Measurements from ENCODE around the gene MISP.

Gene MISP

DNA sequence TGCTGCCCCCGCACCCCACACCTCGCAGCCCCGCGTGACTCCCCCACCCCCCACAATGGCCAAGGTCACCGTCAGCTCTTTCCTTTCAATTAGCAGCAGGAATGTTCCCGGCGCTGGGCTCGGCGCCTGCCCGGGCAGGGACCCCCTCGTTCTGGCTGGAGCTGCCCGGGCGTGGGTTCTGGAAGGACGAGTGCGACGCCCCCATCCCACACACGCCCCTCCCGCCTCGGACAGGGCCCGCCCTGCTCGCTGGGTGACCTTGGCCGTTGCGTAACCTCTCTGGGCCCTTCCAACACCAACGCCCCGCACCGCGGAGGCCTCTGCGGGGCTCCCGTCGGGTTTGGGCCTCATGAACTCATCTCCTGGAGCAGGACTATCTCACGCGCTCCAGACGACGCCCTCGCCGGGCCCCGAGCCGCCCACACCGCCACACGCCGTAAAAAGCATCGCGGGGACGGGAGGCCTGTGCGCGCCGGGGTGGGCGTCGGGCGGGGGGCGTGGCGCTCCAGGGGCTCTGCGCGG lies 31.9 kb upstream of the MISP start:
- DNase-seq (ENCODE audit: low read depth in 2 of 2) = peak in 1 of 2 donors; percentile 84
- H3K4me3 ChIP-seq (replicated peaks in 1 of 2; ENCODE audit: low read depth in 2 of 2, low read length in 2 of 2) = no peak overlapping the region

DNA sequence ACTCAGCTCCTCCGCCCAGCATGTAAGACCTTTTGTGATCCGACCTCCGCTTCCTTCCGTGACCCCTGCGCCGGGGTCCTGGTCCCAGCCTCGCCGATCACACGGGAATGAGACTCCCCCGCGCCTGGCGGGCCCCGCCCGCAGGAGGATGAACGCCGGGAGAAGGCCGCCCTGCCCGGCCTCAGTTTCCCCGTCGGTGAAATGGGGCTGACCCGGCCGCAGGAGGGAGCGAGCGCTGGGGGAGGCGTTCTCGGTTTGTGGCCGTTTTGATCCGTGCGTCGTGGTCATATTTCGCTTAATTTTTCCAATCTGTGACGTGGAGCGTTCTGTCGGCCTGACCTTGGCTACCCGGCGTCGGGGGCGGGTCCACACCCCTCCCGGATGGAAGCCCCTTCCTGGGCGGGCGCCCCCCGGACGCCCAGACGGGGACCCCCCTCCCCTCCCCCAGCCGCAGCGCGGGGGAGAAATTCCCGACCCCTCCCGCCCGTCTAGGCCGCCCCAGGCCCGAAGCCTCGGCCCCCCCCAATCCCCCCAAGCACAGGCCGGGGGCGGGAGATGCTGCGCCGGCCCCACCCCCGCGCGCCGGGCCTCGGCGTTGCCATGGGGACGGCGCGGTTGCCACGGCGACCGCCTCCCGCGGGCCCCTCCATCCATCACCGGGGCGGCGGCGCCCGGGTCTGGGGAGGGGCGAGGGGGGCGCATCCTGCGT lies 31.1 kb upstream of the MISP start:
- no peak overlapping the region for H3K4me3 ChIP-seq (replicated peaks in 1 of 2; ENCODE audit: low read depth in 2 of 2, low read length in 2 of 2)

More for the DNA sequence above, 31.9 kb upstream of the MISP start:
- TF ChIP-seq, protein P1, sequence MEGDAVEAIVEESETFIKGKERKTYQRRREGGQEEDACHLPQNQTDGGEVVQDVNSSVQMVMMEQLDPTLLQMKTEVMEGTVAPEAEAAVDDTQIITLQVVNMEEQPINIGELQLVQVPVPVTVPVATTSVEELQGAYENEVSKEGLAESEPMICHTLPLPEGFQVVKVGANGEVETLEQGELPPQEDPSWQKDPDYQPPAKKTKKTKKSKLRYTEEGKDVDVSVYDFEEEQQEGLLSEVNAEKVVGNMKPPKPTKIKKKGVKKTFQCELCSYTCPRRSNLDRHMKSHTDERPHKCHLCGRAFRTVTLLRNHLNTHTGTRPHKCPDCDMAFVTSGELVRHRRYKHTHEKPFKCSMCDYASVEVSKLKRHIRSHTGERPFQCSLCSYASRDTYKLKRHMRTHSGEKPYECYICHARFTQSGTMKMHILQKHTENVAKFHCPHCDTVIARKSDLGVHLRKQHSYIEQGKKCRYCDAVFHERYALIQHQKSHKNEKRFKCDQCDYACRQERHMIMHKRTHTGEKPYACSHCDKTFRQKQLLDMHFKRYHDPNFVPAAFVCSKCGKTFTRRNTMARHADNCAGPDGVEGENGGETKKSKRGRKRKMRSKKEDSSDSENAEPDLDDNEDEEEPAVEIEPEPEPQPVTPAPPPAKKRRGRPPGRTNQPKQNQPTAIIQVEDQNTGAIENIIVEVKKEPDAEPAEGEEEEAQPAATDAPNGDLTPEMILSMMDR (IDR thresholded peaks at IDR 0.05; ENCODE audit: low read depth, low read length) = no peak

DNA sequence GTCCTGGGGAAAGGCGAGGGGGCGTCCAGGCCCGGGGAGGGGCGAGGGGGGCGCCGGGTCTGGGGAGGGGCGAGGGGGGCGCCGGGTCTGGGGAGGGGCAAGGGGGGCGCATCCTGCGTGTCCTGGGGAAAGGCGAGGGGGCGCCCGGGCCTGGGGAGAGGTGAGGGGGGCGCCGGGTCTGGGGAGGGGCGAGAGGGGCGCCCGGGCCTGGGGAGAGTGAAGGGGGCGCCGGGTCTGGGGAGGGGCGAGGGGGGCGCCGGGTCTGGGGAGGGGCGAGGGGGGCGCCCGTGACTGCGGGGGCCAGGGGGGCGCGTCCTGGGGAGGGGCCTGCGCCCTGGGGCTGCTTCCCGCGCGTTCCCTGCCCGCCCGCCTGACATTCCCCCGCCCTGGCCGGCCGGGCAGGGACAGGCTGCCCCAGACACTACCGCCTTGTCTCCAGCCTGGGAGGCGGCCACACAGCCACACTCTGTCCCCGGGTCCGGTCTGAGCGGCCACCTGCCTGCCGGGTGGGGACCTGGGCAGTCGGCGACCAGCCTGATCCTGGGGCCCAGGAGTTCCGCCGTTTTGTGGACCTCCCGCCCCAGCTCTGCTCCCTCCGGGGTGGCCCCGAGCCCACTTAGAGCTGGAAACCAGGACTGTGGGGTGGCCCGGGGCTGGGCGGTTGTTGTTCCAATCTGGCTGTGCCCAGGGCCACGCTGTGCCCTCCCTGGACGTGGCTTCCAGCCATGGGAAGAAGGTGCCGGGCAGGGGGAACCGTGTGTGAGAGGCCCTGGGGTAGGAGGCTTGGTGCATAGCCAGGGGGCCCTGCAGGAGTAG lies 30.4 kb upstream of the MISP start:
- no peak overlapping the region for H3K4me3 ChIP-seq (replicated peaks in 1 of 2; ENCODE audit: low read depth in 2 of 2, low read length in 2 of 2)
- DNase-seq (ENCODE audit: low read depth in 2 of 2) = no peak
- TF ChIP-seq, protein P1 (IDR thresholded peaks at IDR 0.05; ENCODE audit: low read depth, low read length) = no peak

More for the DNA sequence above, 31.1 kb upstream of the MISP start:
- DNase-seq (ENCODE audit: low read depth in 2 of 2) = no peak
- TF ChIP-seq, protein P1 (IDR thresholded peaks at IDR 0.05; ENCODE audit: low read depth, low read length) = no peak

DNA sequence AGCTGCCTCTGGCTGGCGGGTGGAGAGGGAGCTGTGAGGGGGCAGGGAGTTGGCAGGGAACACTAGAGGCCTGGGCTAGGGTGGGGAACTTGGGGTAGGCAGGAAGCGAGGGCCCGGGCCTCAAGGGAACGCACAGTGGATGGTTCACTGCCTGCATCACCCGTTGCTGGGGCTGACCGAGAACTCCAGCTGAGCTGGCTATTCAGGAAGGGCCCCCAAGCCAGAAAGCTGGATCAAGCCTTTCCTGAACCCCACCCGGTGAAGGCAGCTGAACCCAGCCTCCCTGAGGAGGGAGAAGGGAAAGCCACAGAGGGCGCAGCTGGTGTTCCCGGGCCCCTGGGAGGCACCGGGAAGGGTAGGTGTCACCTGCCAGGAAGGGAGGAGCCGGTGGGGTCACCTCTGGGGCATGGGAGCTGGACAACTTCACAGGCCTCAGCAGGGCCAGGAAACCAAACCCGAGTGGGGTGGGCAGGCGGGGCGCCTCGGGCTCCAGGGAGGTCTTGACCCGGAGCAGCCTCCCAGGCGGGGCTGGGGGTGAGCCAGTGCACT lies 28.3 kb upstream of the MISP start:
- H3K4me3 ChIP-seq (replicated peaks in 1 of 2; ENCODE audit: low read depth in 2 of 2, low read length in 2 of 2) = no peak overlapping the region
- DNase-seq (ENCODE audit: low read depth in 2 of 2) = peak; percentile 54 to 65
- TF ChIP-seq, protein P1 (IDR thresholded peaks at IDR 0.05; ENCODE audit: low read depth, low read length) = no peak

DNA sequence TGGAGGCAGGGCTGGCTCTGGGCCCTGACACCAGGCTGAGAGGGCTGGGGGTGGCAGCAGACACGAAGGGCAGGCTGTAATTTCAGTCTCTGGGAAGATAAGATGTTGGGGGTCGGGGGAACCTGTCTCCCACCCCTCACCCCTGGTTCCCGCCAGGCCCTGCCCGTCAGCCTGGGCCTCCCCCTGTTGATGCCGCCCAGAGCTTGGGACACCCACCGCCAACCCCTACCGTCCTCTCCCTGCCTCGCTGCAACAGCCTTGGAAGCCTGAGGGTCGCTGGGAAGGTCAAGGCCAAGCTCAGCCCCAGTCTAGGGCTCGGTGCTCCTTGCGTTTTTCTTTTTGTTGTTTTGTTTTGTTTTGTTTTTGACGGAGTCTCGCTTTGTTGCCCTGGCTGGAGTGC lies 27.7 kb upstream of the MISP start:
- H3K4me3 ChIP-seq (replicated peaks in 1 of 2; ENCODE audit: low read depth in 2 of 2, low read length in 2 of 2) = no peak overlapping the region
- no peak for DNase-seq (ENCODE audit: low read depth in 2 of 2)
- TF ChIP-seq, protein P1 (IDR thresholded peaks at IDR 0.05; ENCODE audit: low read depth, low read length) = no peak

DNA sequence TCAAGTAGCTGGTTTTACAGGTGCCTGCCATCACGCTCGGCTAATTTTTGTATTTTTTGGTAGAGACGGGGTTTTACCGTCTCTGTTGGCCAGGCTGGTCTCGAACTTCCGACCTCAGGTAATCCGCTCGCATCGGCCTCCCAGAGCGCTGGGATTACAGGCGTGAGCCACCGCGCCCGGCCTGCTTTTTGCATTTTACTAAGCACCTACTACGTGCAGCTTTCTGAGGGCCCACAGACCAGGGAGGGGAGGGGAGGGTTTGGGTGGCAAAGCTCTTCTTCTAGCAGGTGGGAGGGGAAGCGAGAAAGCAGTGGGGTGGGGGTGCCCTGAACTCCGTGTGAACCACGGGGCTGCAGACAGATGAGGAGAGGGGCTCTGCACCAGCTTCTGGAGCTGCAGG lies 27.2 kb upstream of the MISP start:
- no peak for DNase-seq (ENCODE audit: low read depth in 2 of 2)
- TF ChIP-seq, protein P1 (IDR thresholded peaks at IDR 0.05; ENCODE audit: low read depth, low read length) = no peak
- no peak overlapping the region for H3K4me3 ChIP-seq (replicated peaks in 1 of 2; ENCODE audit: low read depth in 2 of 2, low read length in 2 of 2)

All from cardiac fibroblast (primary cell).